ENCODE data around the gene ITCH.
"Not testable (repeated sequence)": the region's sequence is repeated elsewhere in the genome, so short reads cannot be mapped to it uniquely, and the experiment has no call there.

Gene ITCH

DNA sequence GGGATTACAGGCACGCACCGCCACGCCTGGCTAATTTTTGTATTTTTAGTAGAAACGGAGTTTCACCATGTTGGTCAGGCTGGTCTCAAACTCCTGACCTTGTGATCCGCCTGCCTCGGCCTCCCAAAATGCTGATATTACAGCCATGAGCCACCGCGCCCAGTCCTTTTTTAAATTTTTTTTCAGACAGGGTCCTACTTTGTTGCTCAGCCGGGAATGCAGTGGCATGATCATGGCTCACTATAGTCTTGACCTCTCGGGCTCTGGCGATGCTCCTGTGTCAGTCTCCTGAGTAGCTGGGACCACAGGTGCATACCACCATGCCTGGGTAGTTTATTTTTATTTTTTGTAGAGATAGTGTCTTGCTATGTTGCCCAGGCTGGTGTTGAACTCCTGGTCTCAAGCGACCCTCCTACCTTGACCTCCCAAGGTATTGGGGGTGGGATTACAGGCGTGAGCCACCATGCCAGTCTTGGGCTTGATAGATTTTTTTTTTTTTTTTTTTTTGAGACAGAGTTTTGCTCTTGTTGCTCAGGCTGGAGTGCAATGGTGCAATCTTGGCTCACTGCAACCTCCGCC, 19.9 kb downstream of the ITCH start:
- DNase-seq, result not testable (repeated sequence)

DNA sequence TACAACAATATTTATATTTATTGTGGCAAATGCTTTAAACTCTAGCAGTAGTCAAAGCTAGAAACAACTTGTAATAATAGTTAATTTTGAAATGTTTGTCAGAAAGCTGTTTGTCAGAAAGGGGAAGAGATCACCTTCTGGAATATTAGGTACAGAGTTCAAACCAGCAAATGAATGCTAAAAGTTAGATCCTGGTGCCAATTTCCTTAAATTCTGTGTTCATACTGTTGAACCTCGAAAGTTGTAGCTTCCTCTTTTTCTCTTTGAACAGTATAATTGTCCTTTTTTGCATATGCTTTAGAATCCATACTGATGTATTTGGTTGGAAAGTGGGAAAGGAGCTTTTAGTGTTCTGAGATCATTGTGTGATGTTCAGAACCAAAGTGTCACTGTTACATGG, 22.4 kb downstream of the ITCH start:
- no peak for DNase-seq

DNA sequence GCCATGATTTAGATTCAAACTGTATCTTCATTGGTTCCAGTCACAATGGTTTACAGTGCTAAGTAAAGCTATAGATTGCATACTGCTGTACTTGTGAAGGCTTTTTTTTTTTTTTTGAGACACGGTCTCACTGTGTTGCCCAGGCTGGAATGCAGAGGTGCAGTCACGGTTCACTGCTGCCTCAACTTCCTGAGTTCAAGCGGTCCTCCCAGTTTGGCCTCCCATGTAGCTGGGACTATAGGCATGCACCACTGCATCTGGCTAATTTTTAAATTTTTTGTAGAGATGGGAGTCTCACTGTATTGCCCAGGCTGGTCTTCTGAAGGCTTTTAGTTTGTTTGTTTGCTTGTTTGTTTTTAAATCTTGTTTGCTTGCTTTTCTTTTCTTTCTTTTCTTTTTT, 24.9 kb downstream of the ITCH start:
- DNase-seq, result no peak

DNA sequence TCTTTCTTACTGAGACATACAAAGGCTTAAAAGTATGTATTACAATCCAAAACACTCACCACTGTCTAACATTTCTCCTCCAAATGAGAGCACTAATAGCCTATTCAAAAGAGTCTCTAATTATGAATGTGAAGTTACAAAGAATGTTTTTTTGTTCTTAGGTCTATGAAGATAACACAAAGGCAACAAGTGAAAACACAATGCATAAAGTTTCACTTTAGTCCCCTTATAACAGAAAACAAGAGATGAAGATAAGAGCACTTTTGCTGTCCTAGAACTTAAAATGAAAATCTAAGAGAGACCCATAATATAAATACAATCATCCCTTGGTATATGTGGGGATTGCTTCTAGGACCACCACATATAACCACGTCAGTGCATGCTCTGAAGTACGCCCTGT, 25.6 kb downstream of the ITCH start:
- no peak for DNase-seq

DNA sequence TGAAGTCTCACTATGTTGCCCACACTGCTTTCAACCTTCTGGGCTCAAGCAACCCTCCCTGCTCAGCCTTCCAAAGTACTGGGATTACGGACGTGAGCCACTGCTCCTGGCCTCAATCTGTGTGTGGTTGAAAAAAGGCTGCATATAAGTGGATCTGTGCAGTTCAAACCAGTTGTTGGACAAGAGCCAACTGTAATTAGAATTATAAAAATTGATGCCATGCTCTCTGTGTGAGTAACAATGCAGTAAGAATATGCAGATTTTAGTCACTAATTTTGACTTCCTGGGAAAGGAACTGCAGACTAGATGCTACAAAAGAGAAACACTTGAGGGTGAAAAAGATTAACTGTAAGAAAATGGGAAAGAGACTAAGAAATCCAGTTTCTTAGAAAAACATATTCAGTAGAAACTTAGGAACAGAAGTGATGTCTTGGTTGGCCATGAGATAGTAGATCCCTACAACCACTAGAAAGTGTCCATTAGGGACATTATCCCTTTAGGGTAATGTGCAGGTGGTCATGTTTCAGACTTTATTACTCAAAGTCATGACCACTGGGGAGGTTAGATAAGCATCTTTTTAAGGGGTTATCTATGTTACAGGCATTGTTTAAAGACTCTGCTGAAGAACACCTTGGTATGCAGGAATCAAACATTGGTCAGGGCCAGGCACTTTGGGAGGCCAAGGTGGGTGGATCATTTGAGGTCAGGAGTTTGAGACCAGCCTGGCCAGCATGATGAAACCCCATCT, 26.3 kb downstream of the ITCH start:
- no peak for DNase-seq

DNA sequence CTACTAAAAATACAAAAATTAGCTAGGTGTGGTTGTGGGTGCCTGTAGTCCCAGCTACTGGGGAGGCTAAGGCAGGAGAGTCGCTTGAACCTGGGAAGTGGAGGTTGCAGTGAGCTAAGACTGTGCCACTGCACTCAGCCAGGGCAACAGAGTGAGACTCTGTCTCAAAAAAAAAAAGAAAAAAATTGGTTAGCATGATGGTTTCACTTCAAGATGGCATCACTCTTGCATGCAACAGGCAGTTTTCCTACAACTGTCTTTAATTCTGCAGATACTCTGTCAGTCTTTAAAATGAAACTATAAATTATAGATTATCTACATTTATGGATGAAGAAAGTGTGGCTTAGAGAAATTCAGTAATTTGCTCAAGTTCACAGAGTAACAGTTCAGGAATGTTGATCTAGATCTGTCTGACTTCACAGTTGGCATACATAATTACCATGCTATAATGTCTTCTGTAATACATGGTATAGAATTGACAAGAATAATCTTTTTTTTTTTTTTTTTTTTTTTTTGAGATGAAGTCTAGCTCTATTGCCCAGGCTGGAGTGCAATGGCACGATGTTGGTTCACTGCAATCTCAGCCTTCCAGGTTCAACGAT, 27.0 kb downstream of the ITCH start:
- no peak for DNase-seq

DNA sequence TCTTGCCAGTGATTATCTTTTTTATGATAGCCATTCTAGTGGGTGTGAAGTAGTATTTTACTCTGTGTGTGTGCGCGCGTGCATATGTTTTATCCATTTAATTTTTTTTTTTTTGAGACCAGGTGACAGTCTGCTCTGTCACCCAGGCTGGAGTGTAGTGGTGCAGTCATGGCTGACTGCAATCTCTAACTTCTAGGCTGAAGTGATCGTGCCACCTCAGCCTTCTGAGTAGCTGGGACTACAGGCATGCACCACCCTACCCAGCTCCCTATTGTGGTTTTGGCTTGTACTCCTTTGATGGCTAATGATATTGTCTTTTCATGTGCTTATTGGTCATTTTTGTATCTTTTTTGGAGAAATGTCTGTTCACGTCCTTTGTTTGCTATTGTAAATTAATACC, 33.3 kb downstream of the ITCH start:
- DNase-seq, result no peak

DNA sequence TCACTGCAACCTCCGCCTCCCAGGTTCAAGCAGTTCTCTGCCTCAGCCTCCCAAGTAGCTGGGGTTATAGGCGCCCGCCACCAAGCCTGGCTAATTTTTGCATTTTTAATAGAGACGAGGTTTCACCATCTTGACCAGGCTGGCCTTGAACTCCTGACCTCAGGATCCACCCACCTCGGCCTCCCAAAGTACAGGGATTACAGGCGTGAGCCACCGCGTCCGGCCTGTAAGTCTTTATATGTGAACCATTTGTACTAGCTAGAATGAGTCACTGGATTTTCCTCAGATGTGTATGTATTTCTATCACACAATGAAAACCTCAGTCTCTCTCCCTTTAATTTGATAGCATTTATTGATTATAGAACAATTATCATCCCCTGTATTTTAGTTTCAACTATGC, 34.0 kb downstream of the ITCH start:
- DNase-seq, result no peak

DNA sequence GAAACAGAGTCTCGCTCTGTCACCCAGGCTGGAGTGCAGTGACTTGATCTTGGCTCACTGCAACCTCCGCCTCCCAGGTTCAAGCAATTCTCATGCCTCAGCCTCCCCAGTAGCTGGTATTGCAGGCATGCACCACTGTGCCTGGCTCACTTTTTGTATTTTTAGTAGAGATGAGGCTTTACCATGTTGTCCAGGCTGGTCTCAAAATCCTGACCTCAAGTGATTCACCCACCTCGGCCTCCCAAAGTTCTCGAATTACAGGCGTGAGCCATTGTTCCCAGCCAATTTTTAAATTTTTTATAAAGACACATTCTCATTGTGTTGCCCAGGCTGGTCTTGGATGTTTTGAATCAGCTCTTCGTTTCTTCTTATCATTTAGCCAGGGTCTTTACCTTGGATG, 37.7 kb downstream of the ITCH start:
- DNase-seq, result not testable (repeated sequence)

DNA sequence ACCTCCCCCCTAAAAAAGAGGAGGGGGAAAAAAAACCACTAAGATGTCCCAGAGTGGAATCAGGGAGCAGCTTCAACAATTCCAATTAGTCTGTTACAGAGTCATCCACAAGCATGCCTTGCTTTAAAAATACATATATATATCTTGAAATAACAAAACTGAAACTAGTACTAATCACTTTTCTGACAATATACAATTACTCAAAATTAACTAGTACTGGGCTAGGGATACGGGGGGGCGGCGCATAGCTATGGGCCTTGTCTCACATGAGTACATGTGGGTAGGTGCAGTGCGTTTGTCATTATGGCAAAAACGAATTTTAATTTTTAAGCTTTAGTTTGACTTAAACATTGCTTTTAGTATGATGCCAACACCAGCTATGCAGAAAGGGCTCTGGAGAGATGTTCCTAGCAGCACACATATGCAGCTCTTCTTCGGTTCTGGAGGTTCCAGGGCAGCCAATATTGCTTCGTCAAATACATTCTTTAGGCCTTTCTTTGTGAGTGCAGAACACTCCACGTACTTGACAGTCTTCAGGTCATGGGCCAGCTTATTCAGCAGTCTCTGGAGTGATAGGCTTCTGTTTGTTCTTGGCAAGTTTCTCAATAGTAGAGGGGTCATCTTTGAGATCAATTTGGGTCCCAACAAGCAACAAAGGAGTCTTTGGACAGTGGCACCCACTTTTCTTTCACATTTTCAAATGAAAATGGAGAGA, 38.8 kb downstream of the ITCH start:
- DNase-seq, result no peak

DNA sequence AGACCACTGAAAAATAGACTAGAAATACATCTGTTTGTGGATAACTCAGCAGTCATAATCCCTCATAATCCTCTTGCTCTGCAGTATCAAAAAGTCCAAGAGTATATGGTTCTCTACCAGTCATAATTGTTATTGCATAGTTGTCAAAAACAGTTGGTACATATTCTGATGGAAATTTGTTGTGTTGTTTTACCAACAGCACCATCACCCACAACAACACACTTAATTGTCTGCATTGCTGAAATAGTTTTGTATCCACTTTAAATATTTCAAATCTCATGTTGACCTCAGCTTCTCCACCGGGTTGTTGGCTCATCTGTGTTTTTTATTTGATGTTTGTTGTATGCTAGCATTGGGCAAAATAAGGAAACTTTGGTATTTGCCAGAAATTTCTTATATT, 39.4 kb downstream of the ITCH start:
- DNase-seq, result no peak

DNA sequence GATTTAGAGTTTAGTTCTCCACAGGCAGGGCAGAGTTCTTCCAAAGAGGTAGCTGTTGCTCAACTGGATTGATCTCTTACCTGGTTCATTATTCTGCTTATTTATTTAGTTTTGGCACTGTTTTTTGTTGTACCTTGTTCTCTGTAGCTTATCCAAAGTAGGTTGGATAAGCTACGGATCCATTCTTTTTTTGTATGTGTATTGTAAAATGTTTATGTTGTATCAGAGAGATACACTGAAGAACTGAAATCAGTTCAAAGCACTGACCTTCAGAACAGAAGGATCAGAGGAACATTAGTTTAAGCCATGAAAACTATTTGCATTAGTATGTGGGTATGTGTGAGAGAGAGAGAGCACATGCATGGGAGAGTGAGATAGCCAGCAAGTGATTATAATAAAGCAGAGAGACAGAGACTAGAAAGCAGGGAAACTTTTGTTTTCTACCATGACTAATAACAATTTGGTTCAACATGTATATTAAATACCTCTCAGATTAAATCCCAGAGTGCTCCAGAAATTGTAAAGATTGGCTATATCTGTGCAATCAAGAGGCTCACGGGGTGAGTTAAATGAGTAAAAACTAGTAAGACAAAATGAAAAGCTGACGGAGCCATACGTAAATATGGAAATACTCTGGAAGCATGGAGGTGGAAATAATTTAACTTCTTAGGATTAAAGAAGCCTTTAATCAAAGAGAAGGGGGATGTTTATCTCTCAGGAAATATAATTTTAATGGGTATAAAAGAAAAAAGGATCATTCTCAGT, 40.2 kb downstream of the ITCH start:
- no peak for DNase-seq

DNA sequence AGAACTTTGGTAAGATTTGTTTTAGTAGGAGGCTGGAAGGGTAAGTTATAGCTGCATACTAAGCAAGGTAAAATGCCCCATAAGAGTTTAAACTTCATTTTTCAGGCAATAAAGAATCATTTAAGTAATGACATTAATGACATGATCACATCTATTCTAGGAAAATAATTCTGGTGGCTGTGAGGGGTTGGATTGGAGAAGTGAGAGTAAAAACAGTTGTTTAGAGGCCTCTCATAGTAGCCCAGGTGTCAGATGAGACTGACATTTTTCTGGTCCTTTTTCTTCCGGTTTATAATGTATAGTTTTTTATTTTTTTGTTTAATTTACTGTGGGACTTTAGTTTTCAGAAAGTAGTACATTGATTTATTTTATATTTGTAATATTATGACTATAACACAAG, 40.8 kb downstream of the ITCH start:
- no peak for DNase-seq

DNA sequence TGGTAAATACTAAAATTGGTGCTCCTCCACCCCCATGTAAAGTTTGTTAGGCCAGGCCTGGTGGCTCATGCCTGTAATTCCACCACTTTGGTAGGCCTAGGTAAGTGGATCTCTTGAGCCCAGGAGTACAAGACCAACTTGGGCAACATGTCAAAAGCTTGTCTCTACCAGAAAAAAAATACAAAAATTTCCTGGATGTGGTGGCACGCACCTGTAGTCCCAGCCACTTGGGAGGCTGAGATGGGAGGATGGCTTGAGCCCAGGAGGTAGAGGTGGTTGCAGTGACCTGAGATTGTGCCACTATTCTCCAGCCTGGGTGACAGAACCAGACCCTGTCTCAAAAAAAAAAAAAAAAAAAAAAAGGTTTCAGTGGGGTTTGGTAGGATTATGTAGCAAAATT, 41.7 kb downstream of the ITCH start:
- no peak for DNase-seq

DNA sequence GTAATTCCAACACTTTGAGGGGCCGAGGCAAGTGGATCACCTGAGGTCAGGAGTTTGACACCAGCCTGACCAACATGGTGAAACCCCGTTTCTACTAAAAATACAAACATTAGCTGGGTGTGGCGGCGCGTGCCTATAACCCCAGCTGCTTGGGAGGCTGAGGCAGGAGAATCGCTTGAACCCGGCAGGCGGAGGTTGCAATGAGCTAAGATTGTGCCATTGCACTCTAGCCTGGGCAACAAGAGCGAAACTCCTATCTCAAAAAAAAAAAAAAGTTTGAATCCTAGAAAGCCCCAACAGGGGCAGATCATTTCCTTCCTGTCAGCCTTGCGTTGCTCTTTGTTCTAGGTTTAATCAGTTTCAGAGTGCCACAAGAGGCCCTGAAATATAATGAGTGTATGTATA, 42.2 kb downstream of the ITCH start:
- peak; percentile 21 for DNase-seq

DNA sequence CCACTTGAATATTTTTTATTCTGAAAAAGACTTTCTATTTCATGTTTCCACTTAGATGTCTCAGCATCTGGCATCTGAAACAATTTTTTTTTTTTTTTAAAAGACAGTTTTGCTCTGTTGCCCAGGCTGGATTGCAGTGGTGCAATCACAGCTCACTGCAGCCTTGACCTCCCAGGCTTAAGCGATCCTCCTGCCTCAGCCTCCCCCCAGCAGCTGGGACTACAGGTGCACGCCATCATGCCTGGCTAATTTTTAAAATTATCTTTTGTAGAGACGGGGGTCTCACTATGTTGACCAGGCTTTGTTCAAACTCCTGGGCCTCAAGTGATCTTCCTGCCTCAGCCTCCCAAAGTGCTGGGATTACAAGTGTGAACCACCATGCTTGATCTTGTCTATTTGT, 42.9 kb downstream of the ITCH start:
- not testable (repeated sequence) for DNase-seq

DNA sequence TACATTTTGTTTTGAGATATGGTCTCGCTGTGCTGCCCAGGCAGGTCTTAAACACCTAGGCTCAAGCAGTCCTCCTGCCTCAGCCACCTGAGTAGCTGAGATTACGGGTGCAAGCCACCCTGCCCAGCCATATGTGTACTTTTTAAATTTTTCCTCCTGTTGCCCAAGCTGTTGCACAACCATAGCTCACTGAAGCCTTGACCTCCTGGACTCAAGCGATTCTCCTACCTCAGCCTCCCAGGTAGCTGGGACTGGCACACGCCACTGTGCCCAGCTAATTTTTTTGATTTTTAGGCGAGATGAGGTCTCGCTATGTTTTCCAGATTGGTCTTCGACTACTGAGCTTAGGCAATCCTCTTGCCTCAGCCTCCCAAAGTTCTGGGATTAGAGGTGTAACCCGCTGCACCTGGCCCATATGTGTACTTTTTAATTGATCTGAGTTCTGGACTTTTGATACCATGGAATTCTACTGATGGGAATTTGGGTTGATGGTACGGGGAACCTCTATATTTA, 44.9 kb downstream of the ITCH start:
- DNase-seq, result no peak

DNA sequence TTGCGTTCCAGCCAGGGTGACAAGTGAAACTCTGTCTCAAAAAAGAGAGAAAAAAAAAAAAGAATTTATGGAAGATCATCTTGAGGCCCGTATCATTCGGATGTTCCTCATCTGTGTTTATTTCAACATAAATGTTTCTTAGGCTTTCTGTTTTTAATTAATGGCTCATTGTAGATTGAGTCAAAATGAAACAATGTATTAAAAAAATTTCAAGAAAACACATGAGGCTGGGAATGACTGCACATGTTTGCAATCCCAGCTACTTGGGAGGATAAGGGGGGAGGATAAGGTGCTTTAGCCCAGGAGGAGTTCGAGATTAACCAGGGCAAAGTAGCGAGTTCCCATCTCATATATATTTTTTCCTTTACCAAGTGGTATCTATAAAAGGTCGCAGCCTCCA, 47.3 kb downstream of the ITCH start:
- no peak for DNase-seq

DNA sequence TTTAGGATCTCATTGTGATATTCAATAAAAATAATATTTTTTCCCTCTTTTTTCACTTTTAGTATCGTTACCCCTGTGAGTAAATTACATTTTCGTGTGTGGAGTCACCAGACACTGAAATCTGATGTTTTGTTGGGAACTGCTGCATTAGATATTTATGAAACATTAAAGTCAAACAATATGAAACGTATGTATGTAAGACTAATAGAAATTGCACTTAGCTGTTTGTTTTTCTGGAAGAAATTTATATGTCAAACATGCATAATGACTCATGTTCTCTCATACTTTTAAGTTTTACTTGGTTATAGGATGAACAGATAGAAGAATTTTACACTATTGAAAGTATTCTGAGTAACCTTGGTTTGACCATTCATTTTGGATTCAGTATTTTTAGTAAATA, 49.4 kb downstream of the ITCH start:
- DNase-seq, result no peak

DNA sequence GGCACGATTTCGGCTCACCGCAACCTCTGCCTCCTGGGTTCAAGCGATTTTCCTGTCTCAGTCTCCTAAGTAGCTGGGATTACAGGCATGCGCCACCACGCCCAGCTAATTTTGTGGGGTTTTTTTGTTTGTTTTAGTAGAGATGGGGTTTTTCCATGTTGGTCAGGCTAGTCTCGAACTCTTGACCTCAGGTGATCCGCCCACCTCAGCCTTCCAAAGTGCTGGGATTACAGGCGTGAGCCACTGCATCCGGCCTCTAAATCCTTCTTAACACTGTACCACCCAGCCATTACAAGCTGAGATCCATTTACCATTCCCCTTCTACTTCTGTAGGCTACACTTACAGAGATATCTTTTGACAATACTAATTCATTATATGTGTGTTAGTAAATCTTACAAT, 51.5 kb downstream of the ITCH start:
- DNase-seq, result not testable (repeated sequence)

DNA sequence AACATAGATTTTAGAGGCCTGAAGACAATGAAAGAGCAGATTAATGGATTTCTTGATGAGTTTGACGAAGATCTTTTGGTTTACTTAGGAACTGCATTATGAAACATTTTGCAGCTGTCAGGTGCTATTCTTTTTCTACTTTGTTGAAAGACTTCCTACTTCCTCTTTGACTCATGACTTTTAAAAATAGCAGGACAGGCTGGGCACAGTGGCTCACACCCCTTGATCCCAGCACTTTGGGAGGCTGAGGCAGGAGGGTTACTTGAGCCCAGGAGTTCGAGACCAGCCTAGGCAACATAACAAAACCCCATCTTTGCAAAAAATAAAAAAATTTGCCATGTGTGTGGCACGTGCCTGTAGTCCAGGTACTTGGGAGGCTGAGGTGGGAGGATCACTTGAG, 52.0 kb downstream of the ITCH start:
- DNase-seq, result no peak

DNA sequence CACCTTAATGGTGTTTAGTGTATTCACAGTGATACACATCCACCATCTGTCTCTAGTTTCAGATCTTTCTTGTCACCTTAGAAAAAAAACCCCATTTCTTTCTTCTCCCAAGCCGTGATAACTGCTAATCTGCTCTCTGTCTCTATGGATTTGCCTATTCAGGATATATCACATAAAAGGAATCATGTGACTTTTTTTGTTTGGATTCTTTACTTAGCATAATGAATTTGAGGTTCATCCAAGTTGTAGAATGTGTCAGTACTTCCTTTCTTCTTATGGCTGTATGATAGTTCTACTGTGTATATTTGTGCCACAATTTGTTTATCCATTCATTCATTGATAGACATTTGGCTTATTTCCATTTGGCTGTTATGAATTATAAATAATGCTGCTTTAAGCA, 57.1 kb downstream of the ITCH start:
- DNase-seq, result no peak

DNA sequence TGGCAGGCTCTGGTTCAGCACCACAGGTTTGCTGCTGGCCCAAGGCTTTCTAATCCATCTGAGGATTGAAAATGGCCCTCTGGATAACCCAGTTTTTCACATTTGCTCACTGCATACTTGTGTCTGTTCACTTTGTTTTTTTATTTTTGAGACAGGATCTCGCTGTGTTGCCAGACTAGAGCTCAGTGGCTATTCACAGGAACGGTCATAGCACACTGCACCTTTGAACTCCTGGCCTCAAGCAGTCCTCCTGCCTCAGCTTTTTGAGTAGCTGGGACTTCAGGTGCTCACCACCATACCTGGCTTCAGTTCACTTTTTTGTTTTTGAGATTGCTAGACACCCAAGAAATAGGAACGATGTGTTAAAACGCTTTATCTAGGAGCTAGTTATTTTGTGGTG, 57.9 kb downstream of the ITCH start:
- DNase-seq, result no peak

All from activated T-cell treated with anti-CD3 and anti-CD28 coated beads, Interleukin-2, amount 50 U/mL, for 1 hour (primary cell).